Lower leg skin (tissue), 3 donors: ENCODE measurements around the gene NEDD8.

Source experiments
- CTCF ChIP-seq, 3 donors: fragments of 450-650 bp; IDR thresholded peaks; one replicate each; pipeline ENCODE4 v1.5.1; 2016; ENCODE audit warnings: antibody characterized with exemption in 3 of 3, mild to moderate bottlenecking in 3 of 3, moderate library complexity in 2 of 3
- POLR2A ChIP-seq, 2 donors: fragments of 450-650 bp; IDR thresholded peaks; one replicate each; pipeline ENCODE4 v1.6.1; 2016 to 2017; ENCODE audit warnings: antibody characterized with exemption in 2 of 2, mild to moderate bottlenecking in 1 of 2, moderate library complexity in 1 of 2

GRCh38 chr14:24182110-24182882, 49.9 kb downstream of the NEDD8 start:
- TF ChIP-seq POLR2A (IDR thresholded peaks at IDR 0.05) (no peak), CTCF (IDR thresholded peaks at IDR 0.05) (no peak)
